Measurements from ENCODE around the gene LCN1. TPM values are rescaled to one million over a fixed set of nuclear protein-coding genes. Genes with fewer than 3 reads are reported as not detected.

LCN1 gene
- total RNA-seq, 3 donors from 2014 or later: not detected

GRCh38 chr9:135500071-135500524 lies 21.1 kb upstream of the LCN1 start:
- intact Hi-C loops (cut with DNase I; ENCODE audit: low total_unique reads): no loop called here
- Histone ChIP-seq H3K36me3 (no peaks in the 10 kb centered on the region), H3K4me3 (peak overlapping the region; percentile 96 to 100 (median 98)), H3K27ac (peak overlapping the region; percentile 74 to 90), H3K4me1 (peaks cover 6 to 11% of the 10 kb centered on the region in 2 donors), H3K9me3 (no peaks in the 10 kb centered on the region), H3K27me3 (no peaks in the 10 kb centered on the region)
- no peak for TF ChIP-seq CTCF (IDR thresholded peaks at IDR 0.05)
- TF ChIP-seq POLR2A (IDR thresholded peaks at IDR 0.05): no peak
- TF ChIP-seq POLR2AphosphoS5 (IDR thresholded peaks at IDR 0.05): no peak
- no peak for DNase-seq (ENCODE audit: low spot score in 2 of 2)

GRCh38 chr9:135500525-135501260 lies 20.5 kb upstream of the LCN1 start, which contains the start of gene MRPS2:
MRPS2 (plus strand) TSS chr9:135500682; CDS start chr9:135500711, 29 bp downstream.
- DNase-seq (ENCODE audit: low spot score in 2 of 2): peak; percentile 69 to 85
- peak within 1 kb of the TSS; percentile 96 to 100 (median 98) for H3K4me3 ChIP-seq
- intact Hi-C loops (cut with DNase I; ENCODE audit: low total_unique reads): no loop called here
- no peaks in the 10 kb centered on the region for H3K9me3 ChIP-seq
- TF ChIP-seq CTCF (IDR thresholded peaks at IDR 0.05): peak; percentile 37 to 77 (median 76)
- TF ChIP-seq POLR2A (IDR thresholded peaks at IDR 0.05): peak; percentile 17
- peak in 2 of 3 donors; percentile 30 to 40 for TF ChIP-seq POLR2AphosphoS5 (IDR thresholded peaks at IDR 0.05)
- H3K4me1 ChIP-seq: peaks cover 6 to 11% of the 10 kb centered on the region in 2 donors
- H3K27ac ChIP-seq: peak within 1 kb of the TSS; percentile 74 to 90
- no peaks in the 10 kb centered on the region for H3K27me3 ChIP-seq
- no peaks in the 10 kb centered on the region for H3K36me3 ChIP-seq

DNA sequence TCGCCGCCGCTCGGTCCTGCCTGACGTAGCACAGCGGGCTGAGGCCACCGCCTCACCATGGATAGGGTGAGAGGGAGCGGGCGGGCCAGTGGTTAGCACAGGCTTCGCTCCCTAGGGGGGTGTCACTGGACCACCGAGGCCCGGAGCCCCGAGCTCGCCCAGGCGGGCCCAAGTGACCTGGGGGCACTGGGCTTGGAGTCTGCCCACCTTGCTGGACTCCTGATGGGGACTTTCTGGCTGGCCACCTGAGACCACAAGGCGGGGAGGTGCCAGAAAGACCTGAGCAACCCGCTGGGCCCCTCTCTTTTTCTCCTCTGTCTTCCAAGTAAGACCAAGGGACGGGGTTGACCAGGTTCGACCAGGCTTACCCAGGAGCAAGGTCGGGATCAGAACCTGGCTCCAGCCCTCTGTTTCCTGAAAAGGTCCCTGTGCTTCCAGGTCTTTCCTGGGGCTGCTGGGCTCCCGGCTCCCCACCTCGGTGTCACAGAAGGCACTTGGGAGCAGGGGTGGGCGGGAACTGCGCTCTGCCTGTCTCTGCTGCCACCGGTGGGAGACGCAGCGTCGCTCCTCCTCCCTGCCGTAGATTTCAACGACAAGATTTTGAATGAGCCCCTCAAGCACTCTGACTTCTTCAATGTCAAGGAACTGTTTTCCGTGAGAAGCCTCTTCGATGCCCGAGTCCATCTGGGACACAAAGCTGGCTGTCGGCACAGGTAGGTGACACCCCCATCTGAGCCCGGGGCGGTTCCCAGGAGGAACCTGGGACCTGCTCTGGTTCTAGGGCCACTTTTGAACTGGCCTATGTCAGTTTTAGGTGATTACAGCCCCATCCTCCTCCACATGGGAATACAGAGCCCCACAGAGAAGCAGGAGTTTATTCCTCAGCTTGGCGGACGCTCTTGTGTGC lies 19.7 kb upstream of the LCN1 start:
- intact Hi-C loops (cut with DNase I; ENCODE audit: low total_unique reads): no loop called here
- Histone ChIP-seq H3K36me3 (no peaks in the 10 kb centered on the region), H3K4me1 (peaks cover 6 to 11% of the 10 kb centered on the region in 2 donors), H3K27me3 (no peaks in the 10 kb centered on the region), H3K9me3 (no peaks in the 10 kb centered on the region), H3K27ac (peak overlapping the region; percentile 74 to 90), H3K4me3 (peak overlapping the region; percentile 96 to 100 (median 98))
- DNase-seq (ENCODE audit: low spot score in 2 of 2): no peak
- TF ChIP-seq CTCF (IDR thresholded peaks at IDR 0.05) (no peak), POLR2AphosphoS5 (IDR thresholded peaks at IDR 0.05) (no peak), POLR2A (IDR thresholded peaks at IDR 0.05) (no peak)

DNA sequence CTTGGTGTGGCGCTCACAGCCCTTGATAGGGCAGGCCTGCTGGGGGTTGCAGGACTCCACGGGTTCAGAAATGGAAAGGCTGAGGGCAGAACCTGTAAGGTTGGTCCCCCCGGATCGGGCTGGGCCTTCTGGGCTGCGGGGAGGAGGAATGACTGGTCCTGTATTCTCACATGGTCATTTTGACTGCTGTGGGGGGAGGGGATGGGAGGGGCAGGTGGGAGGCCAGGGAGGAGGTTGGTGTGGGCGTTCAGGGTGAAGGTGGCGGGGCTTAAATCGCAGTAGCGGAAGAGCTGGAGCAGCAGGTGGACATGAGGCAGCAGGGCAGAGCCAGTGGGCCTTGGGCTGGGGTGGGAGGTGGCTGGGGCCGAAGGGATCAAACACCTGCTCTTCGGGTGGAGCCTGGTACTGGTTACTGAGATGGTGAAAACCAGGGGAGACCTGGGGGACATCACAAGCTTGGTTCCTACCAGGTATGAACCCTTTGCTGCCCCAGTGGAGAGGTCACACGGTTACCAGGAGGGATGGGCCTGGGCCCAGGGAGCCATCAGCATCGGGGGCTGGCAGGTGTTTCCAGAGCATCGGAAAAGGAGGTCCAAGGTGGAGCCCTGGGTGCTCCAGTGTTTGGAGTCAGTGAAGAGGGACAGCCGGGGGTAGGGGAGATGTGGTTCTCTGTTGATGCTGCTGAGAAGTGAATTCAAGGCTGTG lies 18.9 kb upstream of the LCN1 start:
- TF ChIP-seq POLR2AphosphoS5 (IDR thresholded peaks at IDR 0.05) (no peak), CTCF (IDR thresholded peaks at IDR 0.05) (no peak), POLR2A (IDR thresholded peaks at IDR 0.05) (no peak)
- H3K27ac ChIP-seq: no peak overlapping the region
- no peak for DNase-seq (ENCODE audit: low spot score in 2 of 2)
- H3K36me3 ChIP-seq: no peaks in the 10 kb centered on the region
- peaks cover 6 to 11% of the 10 kb centered on the region in 2 donors for H3K4me1 ChIP-seq
- H3K27me3 ChIP-seq: no peaks in the 10 kb centered on the region
- H3K9me3 ChIP-seq: no peaks in the 10 kb centered on the region
- peak overlapping the region in 2 of 3 donors; percentile 98 to 100 for H3K4me3 ChIP-seq
- intact Hi-C loops (cut with DNase I; ENCODE audit: low total_unique reads): no loop called here
